Activated T-helper 1 cell treated with anti-CD3 and anti-CD28 coated beads, Interleukin-12 subunit alpha, Interleukin-12 subunit beta, Interleukin-2, Interleukin-4 antibody, amounts not matched to agents 30 ng/mL and 10 ng/mL and 1 ng/mL, durations not matched to agents 14 hours and 24 hours and 36 hours (primary cell): ENCODE data around the gene RNU5B-1. TPM values are rescaled to one million over a fixed set of nuclear protein-coding genes. Genes with fewer than 3 reads are reported as not detected.

Source experiments
- DNase-seq: peaks from one replicate; pipeline ENCODE4 v3.0.0; 2021; ENCODE audit warnings: low spot score
- H3K27ac Mint-ChIP-seq: one replicate; pipeline ENCODE4 v1.8.0; 2021; ENCODE audit warnings: mild to moderate bottlenecking, mixed read lengths
- H3K27me3 Mint-ChIP-seq: one replicate; pipeline ENCODE4 v1.8.0; 2022; ENCODE audit warnings: mild to moderate bottlenecking, moderate library complexity, mixed read lengths; ENCODE audit not compliant: insufficient read depth
- H3K36me3 Mint-ChIP-seq: one replicate; pipeline ENCODE4 v1.8.0; 2021; ENCODE audit warnings: low read depth, mixed read lengths
- H3K4me1 Mint-ChIP-seq: one replicate; pipeline ENCODE4 v1.8.0; 2021; ENCODE audit warnings: low read depth, mixed read lengths
- H3K4me3 Mint-ChIP-seq: one replicate; pipeline ENCODE4 v1.8.0; 2021; ENCODE audit warnings: mild to moderate bottlenecking, moderate library complexity, mixed read lengths
- H3K9me3 Mint-ChIP-seq: one replicate; pipeline ENCODE4 v1.8.0; 2021; ENCODE audit warnings: mixed read lengths
- intact Hi-C: fragments of 100-400 bp; cut with micrococcal nuclease; formaldehyde crosslinking; loops from one replicate; pipeline ENCODE4 v1.15.1; 2024
- total RNA-seq: library from RNA; stranded (reverse); gene quantifications from 2 replicates; pipeline ENCODE4 v1.2.3, GENCODE V29; 2022

The RNU5B-1 gene
- total RNA-seq, 1 donor from 2014 or later, result not detected

GRCh38 chr15:65300924-65301441 is 3.5 kb upstream of the RNU5B-1 start:
- Mint-ChIP-seq H3K36me3 (peaks cover 2% of the 10 kb centered on the region), H3K27ac (no peak overlapping the region), H3K9me3 (no peaks in the 10 kb centered on the region), H3K4me1 (peaks cover 42% of the 10 kb centered on the region), H3K4me3 (no peak overlapping the region), H3K27me3 (no peaks in the 10 kb centered on the region)
- intact Hi-C loops, result loop anchor here (5.0 to 10.0 kb wide), 3 partner anchors 314 to 1204 kb away; partner anchors contain the start of genes INTS14, RPL4 and ZWILCH
- no peak for DNase-seq

DNA sequence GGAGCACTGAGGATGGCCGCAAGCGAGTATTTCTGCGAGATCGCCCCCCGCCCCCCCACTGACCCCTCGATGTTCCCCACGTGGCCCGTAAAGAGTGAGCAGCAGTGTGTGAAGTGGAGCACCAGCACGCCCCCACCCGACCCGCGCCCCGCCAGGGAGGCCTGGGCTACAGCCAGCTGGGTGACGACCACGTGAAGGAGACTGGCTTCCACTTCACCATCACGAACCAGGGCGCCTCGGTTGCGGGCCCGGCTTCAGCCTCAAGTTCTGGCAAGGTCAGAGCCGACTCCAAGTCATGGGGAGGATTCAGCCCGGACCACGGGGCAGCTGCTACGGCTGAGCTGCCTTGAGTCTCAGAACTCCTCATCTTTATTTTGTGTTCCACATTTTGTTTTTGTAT is 2.4 kb upstream of the RNU5B-1 start:
- peaks cover 2% of the 10 kb centered on the region for H3K36me3 Mint-ChIP-seq
- no peaks in the 10 kb centered on the region for H3K9me3 Mint-ChIP-seq
- no peak for DNase-seq
- no peak overlapping the region for H3K27ac Mint-ChIP-seq
- H3K4me3 Mint-ChIP-seq, result no peak overlapping the region
- H3K4me1 Mint-ChIP-seq, result peaks cover 44% of the 10 kb centered on the region
- peaks cover 7% of the 10 kb centered on the region for H3K27me3 Mint-ChIP-seq
- intact Hi-C loops, result loop anchor here (5.0 to 10.0 kb wide), 3 partner anchors 313 to 1203 kb away; partner anchors contain the start of genes INTS14, RPL4 and ZWILCH

DNA sequence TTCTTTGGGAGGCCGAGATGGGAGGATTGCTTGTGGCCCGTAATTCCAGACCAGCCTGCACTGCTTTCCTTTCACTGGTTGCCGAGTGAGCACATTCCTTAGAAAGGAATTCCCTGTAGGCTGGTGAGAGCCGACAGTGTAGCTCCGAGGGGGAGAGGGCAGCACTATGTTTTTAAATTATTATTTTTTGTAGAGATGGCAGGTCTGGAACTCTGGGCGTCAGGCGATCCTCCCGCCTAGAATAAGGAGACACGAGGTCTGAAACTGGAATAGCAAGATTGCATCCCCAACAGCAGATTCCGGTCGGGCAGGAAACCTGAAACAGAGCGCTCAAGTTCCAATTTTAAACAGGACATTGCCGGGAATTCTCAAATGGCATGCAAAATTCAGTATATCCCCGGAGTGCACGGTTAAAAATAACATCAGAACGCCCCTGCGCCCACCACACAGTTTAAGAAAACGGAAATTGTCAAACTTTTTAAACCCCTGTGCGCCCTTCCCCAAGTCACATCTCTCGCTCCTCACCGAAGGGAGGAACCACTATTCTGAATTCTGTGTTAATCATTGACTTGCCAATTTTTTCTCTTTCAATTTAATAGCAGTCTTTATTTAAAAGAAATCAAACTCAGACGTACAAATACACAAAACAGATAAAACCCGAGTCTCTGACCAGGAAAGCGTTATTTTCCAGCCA is 643 bp upstream of the RNU5B-1 start:
- intact Hi-C loops, result loop anchor here (1.0 to 10.0 kb wide), 9 partner anchors 8 to 1201 kb away; partner anchors contain the start of genes CLPX, INTS14, PARP16 and PDCD7
- peaks cover 2% of the 10 kb centered on the region for H3K36me3 Mint-ChIP-seq
- H3K27ac Mint-ChIP-seq, result peak overlapping the region; percentile 95
- no peaks in the 10 kb centered on the region for H3K9me3 Mint-ChIP-seq
- peaks cover 32% of the 10 kb centered on the region for H3K4me1 Mint-ChIP-seq
- peak overlapping the region; percentile 94 for H3K4me3 Mint-ChIP-seq
- no peak for DNase-seq
- H3K27me3 Mint-ChIP-seq, result peaks cover 7% of the 10 kb centered on the region

- peak overlapping the region; percentile 94 for H3K4me3 Mint-ChIP-seq
- H3K9me3 Mint-ChIP-seq, result no peaks in the 10 kb centered on the region
- no peaks in the 10 kb centered on the region for H3K36me3 Mint-ChIP-seq
- H3K27ac Mint-ChIP-seq, result peak overlapping the region; percentile 95
- peaks cover 9% of the 10 kb centered on the region for H3K27me3 Mint-ChIP-seq
- H3K4me1 Mint-ChIP-seq, result peaks cover 25% of the 10 kb centered on the region
- DNase-seq, result peak; percentile 26
- intact Hi-C loops, result loop anchor here (2.0 to 10.0 kb wide), 3 partner anchors 172 to 1200 kb away; partner anchors contain the start of genes INTS14, PDCD7, RPL4 and ZWILCH
Observed at GRCh38 chr15:65305150-65305758, 777 bp downstream of the RNU5B-1 start.

DNA sequence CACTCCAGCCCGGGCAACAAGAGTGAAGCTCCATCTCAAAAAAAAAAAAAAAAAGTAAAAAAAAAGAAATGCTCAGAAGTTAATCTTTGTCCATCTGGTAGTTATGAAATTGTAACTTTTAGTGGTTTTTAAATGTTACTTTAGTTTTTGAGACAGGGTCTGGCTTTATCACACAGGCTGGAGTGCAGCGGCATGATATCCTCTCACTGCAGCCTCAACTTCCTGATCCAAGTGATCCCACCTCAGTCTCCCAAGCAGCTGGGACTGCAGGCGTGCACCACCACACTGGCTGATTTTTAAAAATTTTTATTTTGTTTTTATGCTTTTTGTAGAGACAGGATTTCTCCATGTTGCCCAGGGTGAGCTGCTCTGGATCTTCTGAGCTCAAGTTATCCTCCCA is 1.3 kb downstream of the RNU5B-1 start:
- DNase-seq, result no peak
- Mint-ChIP-seq H3K4me1 (peaks cover 23% of the 10 kb centered on the region), H3K36me3 (no peaks in the 10 kb centered on the region), H3K27ac (no peak overlapping the region), H3K9me3 (no peaks in the 10 kb centered on the region), H3K27me3 (peaks cover 9% of the 10 kb centered on the region), H3K4me3 (no peak overlapping the region)
- intact Hi-C loops, result loop anchor here (2.0 to 10.0 kb wide), 3 partner anchors 173 to 1199 kb away; partner anchors contain the start of genes INTS14, PDCD7, RPL4 and ZWILCH

GRCh38 chr15:65306551-65306950 is 2.1 kb downstream of the RNU5B-1 start:
- intact Hi-C loops, result loop anchor here (10.0 kb wide), 2 partner anchors 308 to 1198 kb away; partner anchors contain the start of genes INTS14, RPL4 and ZWILCH
- Mint-ChIP-seq H3K9me3 (no peaks in the 10 kb centered on the region), H3K4me3 (no peak overlapping the region), H3K36me3 (no peaks in the 10 kb centered on the region), H3K4me1 (peaks cover 23% of the 10 kb centered on the region), H3K27me3 (peaks cover 11% of the 10 kb centered on the region), H3K27ac (peak overlapping the region; percentile 23)
- no peak for DNase-seq

DNA sequence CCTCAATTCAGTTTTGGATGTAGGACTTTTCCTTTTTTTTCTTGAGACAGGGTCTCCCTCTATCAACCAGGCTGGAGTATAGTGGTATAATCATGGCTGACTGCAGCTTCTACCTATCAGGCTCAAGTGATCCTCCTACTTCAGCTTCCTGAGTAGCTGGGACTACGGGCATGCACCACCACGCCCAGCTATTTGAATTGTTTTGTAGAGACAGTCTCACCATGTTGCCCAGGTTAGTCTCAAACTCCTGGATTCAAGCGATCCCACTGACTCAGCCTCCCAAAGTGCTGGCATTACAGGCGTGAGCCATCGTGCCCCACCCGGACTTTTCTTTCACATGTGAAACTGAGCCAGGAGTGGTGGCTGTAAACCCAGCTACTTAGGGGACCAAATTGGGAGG is 3.5 kb downstream of the RNU5B-1 start:
- H3K4me1 Mint-ChIP-seq, result peaks cover 23% of the 10 kb centered on the region
- peaks cover 13% of the 10 kb centered on the region for H3K27me3 Mint-ChIP-seq
- intact Hi-C loops, result loop anchor here (10.0 kb wide), 2 partner anchors 307 to 1197 kb away; partner anchors contain the start of genes INTS14, RPL4 and ZWILCH
- no peaks in the 10 kb centered on the region for H3K9me3 Mint-ChIP-seq
- DNase-seq, result no peak
- no peaks in the 10 kb centered on the region for H3K36me3 Mint-ChIP-seq
- H3K27ac Mint-ChIP-seq, result no peak overlapping the region
- no peak overlapping the region for H3K4me3 Mint-ChIP-seq

DNA sequence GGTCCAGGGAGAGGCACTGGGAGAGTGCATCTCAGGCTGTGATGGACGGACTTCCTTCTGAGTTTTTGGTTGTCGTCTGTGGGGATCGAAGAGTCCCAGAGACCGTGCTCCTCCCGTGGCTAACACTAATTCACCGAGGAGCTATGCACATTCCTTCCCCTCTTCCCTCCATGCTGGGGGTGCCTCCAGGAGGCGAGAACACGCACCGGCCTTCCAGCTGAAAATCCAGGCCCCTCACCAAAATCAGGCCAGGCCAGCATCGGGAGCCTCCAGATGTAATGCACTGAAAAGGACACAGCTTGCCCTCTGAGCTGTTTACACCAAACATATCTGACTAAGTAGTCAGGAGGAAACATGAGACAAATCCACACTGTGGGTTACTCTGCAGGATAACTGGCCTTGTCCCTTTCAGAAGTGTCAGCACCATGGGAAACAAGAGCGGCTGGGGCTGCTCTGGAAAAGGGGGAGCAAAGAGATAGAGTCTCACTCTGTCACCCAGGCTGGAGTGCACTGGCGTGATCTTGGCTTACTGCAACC is 5.5 kb downstream of the RNU5B-1 start:
- Mint-ChIP-seq H3K4me3 (no peak overlapping the region), H3K27me3 (peaks cover 13% of the 10 kb centered on the region), H3K4me1 (peaks cover 12% of the 10 kb centered on the region), H3K27ac (no peak overlapping the region), H3K36me3 (no peaks in the 10 kb centered on the region), H3K9me3 (no peaks in the 10 kb centered on the region)
- intact Hi-C loops, result loop anchor here (10.0 kb wide), 2 partner anchors 305 to 1195 kb away; partner anchors contain the start of genes INTS14, RPL4 and ZWILCH
- DNase-seq, result no peak

DNA sequence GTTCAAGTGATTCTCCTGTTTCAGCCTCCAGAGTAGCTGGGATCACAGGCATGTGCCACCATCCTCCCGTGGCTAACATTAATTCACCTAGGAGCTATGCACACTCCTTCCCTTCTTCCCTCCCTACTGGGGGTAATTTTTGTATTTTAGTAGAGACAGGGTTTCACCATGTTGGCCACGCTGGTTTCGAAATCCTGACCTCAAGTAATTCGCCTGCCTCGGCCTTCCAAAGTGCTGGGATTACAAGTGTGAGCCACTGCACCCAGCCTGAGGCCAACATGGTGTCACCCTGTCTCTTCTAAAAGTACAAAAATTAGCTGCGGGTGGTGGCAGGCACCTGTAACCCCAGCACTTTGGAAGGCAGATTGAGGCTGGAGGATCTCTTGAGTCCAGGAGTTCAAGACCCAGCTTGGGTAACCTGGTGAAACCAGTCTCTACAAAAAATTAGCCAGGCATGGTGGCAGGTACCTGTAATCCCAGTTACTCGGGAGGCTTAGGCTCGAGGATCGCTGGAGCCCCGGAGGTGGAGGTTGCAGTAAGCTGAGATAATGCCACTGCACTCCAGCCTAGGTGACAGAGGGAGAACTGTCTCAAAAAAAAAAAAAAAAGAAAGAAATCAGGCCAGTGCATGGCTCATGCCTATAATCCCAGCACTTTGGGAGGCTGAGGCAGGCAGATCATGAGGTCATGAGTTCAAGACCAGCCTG is 6.1 kb downstream of the RNU5B-1 start:
- H3K27me3 Mint-ChIP-seq, result peaks cover 13% of the 10 kb centered on the region
- DNase-seq, result no peak
- H3K27ac Mint-ChIP-seq, result no peak overlapping the region
- peaks cover 8% of the 10 kb centered on the region for H3K4me1 Mint-ChIP-seq
- H3K9me3 Mint-ChIP-seq, result no peaks in the 10 kb centered on the region
- intact Hi-C loops, result no loop called here
- no peaks in the 10 kb centered on the region for H3K36me3 Mint-ChIP-seq
- H3K4me3 Mint-ChIP-seq, result no peak overlapping the region

DNA sequence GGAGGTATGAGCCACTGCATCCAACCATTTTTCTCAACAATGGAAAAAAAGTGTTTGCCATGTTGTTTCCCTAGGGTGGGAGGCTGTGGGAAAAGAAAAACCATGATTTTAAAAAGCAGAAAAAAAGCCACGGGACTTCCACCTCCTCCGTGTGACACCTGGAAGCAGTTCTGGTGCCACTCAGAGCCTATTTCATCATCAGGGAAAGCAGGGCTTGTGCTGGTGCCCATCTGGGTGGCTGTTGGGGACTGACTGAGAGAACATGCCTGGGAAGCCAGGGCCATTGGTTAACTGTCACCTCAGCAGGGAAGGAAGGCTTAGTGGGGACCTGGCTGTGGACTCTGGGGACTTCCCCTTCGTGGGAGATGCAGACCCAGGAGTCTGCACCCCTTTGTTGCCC is 7.3 kb downstream of the RNU5B-1 start:
- H3K27me3 Mint-ChIP-seq, result peaks cover 6% of the 10 kb centered on the region
- DNase-seq, result no peak
- H3K27ac Mint-ChIP-seq, result no peak overlapping the region
- no peak overlapping the region for H3K4me3 Mint-ChIP-seq
- no peaks in the 10 kb centered on the region for H3K36me3 Mint-ChIP-seq
- no peaks in the 10 kb centered on the region for H3K9me3 Mint-ChIP-seq
- intact Hi-C loops, result no loop called here
- peaks cover under 1% of the 10 kb centered on the region for H3K4me1 Mint-ChIP-seq

DNA sequence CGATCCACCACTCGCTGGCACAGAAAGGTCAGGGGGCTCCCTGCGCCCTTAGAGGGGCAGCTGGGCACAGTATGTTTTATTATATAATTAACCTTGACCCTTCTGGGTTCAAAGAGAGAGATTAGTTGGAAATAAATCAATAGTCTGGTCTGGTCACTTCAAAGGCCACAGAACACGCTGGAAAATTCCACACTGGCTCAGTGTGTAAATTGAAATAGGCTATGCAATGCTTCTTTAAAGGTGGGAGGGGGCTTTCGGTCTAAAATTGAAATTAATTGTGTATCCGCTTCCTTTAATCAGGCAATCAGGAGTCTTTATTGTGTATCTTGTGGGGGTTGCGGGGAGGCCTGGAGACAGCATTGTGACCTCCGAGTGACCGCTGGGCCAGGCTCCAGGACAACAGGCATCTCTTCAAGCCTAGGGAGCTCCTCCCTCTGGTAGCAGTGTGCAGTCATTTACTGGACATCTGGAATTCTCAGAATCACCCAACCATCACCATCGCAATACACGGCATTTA is 8.0 kb downstream of the RNU5B-1 start:
- Mint-ChIP-seq H3K4me3 (no peak overlapping the region), H3K27ac (no peak overlapping the region), H3K4me1 (no peaks in the 10 kb centered on the region), H3K36me3 (no peaks in the 10 kb centered on the region), H3K9me3 (no peaks in the 10 kb centered on the region), H3K27me3 (peaks cover 6% of the 10 kb centered on the region)
- intact Hi-C loops, result no loop called here
- no peak for DNase-seq

GRCh38 chr15:65318870-65319356 is 14.4 kb downstream of the RNU5B-1 start:
- Mint-ChIP-seq H3K4me3 (no peak overlapping the region), H3K27ac (no peak overlapping the region), H3K9me3 (no peaks in the 10 kb centered on the region), H3K36me3 (no peaks in the 10 kb centered on the region), H3K4me1 (no peaks in the 10 kb centered on the region), H3K27me3 (peaks cover 3% of the 10 kb centered on the region)
- peak; percentile 64 for DNase-seq
- intact Hi-C loops, result loop anchor here (1.0 kb wide), 2 partner anchors 66 to 81 kb away; no protein-coding TSS in a partner anchor
